HL-60 (cell line): ENCODE data around the gene SLC20A1.

ENCODE experiments used
- DNase-seq, 2 experiments: peaks; one replicate each; pipeline ENCODE4 v3.0.0-alpha.2; 2010 to 2020; ENCODE audit warnings: low read depth in 1 of 2, low spot score in 1 of 2
- H3K27ac ChIP-seq: fragments of 250-450 bp; sonication (Bioruptor Pico); replicated peaks from 2 replicates; pipeline ENCODE4 v1.5.1; 2020; ENCODE audit warnings: mild to moderate bottlenecking, moderate library complexity
- H3K27me3 ChIP-seq: fragments of 250-450 bp; sonication (Bioruptor Pico); 2 replicates; pipeline ENCODE4 v1.5.1; 2021; ENCODE audit warnings: mild to moderate bottlenecking, moderate library complexity; ENCODE audit not compliant: insufficient read depth, poor library complexity, severe bottlenecking
- H3K4me3 ChIP-seq: replicated peaks from 2 replicates; pipeline ENCODE4 v1.5.1; 2011; ENCODE audit warnings: mild to moderate bottlenecking, control low read depth, low read length; ENCODE audit not compliant: insufficient read depth
- CTCF ChIP-seq: IDR thresholded peaks from one replicate; pipeline ENCODE4 v1.5.1; 2011; ENCODE audit warnings: low read length, control low read depth, inconsistent platforms; ENCODE audit not compliant: insufficient read depth
- GABPA ChIP-seq: IDR thresholded peaks from 2 replicates; pipeline ENCODE4 v1.6.1; 2012; ENCODE audit warnings: low read depth
- POLR2AphosphoS5 ChIP-seq: IDR thresholded peaks from 2 replicates; pipeline ENCODE4 v1.6.1; 2012; ENCODE audit warnings: low read depth
- SPI1 ChIP-seq: IDR thresholded peaks from 2 replicates; pipeline ENCODE4 v1.6.1; 2012; ENCODE audit warnings: low read depth, mild to moderate bottlenecking, borderline replicate concordance
- TF ChIP-seq, protein P1 (sequence below): IDR thresholded peaks from 2 replicates; pipeline ENCODE4 v1.6.1; 2012; ENCODE audit warnings: low read depth; ENCODE audit not compliant: insufficient replicate concordance

SLC20A1 gene

DNA sequence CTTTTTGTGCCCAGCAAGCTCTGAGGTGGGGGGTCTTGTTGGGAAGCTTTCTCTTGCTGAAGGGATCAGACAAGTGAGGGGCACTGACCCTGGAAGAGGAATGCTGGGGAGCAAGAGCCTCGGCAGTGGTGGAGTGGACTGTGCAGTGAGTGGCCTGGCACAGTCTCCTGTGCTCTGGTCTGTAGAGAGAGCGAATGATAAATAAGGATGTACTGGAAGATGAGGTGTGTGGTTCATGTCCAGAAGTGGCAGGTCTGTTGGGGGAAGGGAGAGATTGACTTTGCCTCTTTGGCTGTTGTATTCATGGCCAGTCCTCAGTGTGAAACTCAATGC, 5.3 kb upstream of the SLC20A1 start:
- Histone ChIP-seq H3K4me3 (no peak overlapping the region), H3K27ac (no peak overlapping the region)

DNA sequence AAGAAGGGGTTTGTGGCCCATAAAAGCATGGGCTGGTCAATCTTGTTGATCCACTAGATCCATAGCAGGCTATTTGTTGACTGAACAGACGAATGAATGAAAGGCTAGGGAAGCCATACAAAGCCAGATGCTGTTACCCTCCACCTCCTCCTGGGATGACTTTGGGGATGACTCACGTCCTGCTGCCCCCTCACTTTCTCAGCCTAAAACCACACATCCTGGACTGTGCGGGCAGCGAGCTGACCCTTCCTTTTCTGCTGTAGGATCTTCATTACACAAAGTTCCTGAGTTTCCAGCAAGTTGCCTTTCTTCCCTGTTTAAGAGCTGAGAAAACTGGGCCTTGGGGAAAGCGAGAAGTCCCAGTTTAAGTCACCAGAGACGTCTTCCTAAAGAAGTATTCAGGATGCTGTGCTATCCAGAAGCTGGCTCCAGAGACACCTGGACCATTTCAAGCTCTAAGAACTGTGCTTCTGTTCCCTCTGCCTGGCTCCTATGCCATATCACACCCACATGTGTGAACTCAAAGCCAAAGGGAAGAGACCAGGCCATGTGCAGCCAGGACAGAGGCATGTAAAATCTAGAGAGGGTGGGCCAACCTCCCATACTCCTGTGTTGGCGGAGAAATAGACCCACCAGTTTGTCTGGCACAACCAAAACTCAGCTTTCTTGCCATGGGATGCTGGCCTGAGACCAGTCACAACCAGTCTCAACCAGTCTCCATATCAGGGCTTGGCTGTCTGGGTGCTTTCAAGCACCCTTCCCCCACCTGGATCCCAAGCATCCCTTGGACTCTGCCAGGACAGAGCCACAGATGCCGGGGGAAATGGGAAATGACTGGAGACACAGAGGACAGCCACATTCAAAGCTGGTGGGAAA, 4.7 kb upstream of the SLC20A1 start:
- H3K27ac ChIP-seq: no peak overlapping the region
- no peak overlapping the region for H3K4me3 ChIP-seq
- no peak for TF ChIP-seq GABPA
- TF ChIP-seq POLR2AphosphoS5: no peak
- no peak for TF ChIP-seq CTCF
- TF ChIP-seq, protein P1, sequence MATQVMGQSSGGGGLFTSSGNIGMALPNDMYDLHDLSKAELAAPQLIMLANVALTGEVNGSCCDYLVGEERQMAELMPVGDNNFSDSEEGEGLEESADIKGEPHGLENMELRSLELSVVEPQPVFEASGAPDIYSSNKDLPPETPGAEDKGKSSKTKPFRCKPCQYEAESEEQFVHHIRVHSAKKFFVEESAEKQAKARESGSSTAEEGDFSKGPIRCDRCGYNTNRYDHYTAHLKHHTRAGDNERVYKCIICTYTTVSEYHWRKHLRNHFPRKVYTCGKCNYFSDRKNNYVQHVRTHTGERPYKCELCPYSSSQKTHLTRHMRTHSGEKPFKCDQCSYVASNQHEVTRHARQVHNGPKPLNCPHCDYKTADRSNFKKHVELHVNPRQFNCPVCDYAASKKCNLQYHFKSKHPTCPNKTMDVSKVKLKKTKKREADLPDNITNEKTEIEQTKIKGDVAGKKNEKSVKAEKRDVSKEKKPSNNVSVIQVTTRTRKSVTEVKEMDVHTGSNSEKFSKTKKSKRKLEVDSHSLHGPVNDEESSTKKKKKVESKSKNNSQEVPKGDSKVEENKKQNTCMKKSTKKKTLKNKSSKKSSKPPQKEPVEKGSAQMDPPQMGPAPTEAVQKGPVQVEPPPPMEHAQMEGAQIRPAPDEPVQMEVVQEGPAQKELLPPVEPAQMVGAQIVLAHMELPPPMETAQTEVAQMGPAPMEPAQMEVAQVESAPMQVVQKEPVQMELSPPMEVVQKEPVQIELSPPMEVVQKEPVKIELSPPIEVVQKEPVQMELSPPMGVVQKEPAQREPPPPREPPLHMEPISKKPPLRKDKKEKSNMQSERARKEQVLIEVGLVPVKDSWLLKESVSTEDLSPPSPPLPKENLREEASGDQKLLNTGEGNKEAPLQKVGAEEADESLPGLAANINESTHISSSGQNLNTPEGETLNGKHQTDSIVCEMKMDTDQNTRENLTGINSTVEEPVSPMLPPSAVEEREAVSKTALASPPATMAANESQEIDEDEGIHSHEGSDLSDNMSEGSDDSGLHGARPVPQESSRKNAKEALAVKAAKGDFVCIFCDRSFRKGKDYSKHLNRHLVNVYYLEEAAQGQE: no peak
- TF ChIP-seq SPI1: no peak
- H3K27me3 ChIP-seq: no peaks in the 10 kb centered on the region
- DNase-seq: no peak

More for the DNA sequence above, 5.3 kb upstream of the SLC20A1 start:
- H3K27me3 ChIP-seq: no peaks in the 10 kb centered on the region
- TF ChIP-seq, protein P1: no peak
- no peak for TF ChIP-seq SPI1
- no peak for TF ChIP-seq POLR2AphosphoS5
- TF ChIP-seq GABPA: no peak
- TF ChIP-seq CTCF: no peak
- DNase-seq: no peak

DNA sequence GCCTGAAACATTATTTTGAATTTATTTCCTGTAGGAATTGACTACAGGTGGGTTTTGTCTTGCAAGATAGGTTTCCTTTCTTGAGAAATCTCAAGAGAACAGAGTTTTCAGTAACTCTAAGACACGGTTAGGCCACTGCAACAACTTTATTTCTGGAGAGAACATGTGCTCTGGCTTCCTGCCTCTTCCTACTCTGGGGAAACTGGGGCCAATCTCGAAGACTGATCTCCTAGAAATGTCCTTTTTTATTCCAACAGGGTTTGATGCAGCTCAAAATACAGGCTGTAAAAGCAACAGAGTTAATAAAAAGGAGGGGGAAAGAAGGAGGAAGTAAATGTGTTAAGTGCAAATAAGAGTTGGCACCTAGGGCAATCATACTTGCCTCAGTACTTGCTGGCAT, 4.0 kb upstream of the SLC20A1 start:
- DNase-seq: no peak
- Histone ChIP-seq H3K27ac (no peak overlapping the region), H3K27me3 (no peaks in the 10 kb centered on the region), H3K4me3 (no peak overlapping the region)
- TF ChIP-seq POLR2AphosphoS5: no peak
- TF ChIP-seq CTCF: no peak
- TF ChIP-seq GABPA: no peak
- TF ChIP-seq, protein P1: no peak
- TF ChIP-seq SPI1: no peak
